8988T (cell line): ENCODE data around the gene ZNF134.

Source experiments
- DNase-seq: peaks from one replicate; pipeline ENCODE4 v3.0.0; 2011

Gene ZNF134

GRCh38 chr19:57613941-57614743, at the start of gene ZNF134:
TSS of gene ZNF134 (plus strand) at chr19:57614242. CDS start at chr19:57619469, 5,227 bp downstream.
- DNase-seq = peak; percentile 75

- no peak for DNase-seq
Measured at GRCh38 chr19:57566396-57567265, 47.4 kb upstream of the ZNF134 start.

- no peak for DNase-seq
Measured at GRCh38 chr19:57570707-57571106, 43.3 kb upstream of the ZNF134 start.

DNA sequence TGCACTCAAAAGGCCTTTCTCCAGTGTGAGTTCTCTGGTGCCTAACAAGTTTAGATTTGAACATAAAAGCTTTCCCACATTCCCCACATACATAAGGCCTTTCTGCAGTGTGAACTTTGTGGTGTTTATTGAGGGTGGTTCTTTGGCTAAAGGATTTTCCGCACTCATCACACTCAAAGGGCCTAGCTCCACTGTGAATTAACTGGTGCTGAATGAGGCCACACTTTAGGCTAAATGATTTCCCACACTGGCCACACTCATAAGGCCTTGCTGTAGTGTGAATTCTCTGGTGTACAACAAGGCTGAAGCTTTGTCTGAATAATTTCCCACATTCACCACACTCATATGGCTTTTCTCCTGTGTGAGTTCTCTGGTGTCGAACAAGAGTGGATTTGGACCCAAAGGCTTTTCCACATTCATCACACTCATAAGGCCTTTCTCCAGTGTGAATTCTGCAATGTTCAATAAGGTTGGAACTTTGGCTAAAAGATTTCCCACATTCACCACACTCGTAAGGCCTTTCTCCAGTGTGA, 41.6 kb upstream of the ZNF134 start:
- DNase-seq = no peak

GRCh38 chr19:57576661-57577060, 37.4 kb upstream of the ZNF134 start:
- no peak for DNase-seq

DNA sequence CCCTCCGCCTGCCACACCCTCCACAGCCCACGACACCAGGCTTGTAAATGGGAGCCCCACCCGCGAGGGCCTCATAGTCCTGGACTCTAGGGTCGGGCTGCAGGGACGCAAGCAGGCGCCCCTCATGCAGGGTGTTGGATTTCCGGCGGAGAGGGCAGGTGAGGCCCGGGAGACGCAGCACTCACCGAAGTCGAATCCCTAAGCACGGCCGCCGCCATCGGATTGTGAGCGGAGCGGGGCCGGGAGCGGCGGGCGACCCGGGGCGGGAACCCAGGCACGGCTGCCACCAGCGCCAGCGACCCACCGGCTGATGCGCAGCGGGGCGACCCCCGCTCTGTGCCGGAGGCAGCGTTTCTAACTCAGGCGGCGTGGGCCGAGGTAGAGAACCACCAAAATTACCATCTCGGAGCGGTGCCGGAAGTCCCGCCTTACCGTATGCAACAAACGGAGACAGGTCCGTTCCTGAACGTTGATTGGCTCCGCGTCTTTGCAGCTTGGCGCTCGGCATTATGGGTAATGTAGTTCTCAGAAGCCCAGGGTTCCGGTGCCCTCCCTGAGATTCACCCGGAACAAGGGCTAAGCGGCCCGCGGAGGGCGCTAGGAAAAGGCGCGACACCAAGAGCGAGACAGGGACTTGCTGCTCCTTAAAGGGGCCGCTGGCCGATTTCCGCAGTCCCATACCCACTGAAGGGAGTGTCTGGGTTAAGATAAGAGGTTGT, 35.4 kb upstream of the ZNF134 start, which contains the start of gene ZNF416:
Gene ZNF416 (minus strand): TSS at position 425 of the 719 bp plus-strand sequence. CDS start 207 bp downstream, at position 218.
- DNase-seq = peak; percentile 86

DNA sequence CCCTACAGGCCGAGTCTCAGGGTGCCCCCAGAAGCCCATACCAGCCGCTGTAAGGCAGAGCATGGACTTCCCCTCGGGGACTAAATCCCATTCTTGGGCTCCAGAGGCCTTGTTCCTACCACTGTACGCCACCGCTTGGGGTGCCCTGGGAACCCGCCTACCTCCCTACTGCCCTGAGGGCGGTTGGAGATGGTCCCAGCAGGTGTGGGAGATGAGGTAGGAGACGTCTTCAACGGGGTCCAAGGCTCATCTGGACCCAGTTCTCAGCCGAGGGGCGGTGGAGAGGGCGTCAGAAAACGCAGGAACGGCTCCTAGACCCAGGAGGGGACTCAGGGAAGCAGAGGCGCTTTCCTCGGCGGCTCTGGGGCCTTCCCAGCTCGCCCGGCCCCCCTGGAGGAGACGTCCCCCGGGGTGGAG, 30.9 kb upstream of the ZNF134 start:
- no peak for DNase-seq

DNA sequence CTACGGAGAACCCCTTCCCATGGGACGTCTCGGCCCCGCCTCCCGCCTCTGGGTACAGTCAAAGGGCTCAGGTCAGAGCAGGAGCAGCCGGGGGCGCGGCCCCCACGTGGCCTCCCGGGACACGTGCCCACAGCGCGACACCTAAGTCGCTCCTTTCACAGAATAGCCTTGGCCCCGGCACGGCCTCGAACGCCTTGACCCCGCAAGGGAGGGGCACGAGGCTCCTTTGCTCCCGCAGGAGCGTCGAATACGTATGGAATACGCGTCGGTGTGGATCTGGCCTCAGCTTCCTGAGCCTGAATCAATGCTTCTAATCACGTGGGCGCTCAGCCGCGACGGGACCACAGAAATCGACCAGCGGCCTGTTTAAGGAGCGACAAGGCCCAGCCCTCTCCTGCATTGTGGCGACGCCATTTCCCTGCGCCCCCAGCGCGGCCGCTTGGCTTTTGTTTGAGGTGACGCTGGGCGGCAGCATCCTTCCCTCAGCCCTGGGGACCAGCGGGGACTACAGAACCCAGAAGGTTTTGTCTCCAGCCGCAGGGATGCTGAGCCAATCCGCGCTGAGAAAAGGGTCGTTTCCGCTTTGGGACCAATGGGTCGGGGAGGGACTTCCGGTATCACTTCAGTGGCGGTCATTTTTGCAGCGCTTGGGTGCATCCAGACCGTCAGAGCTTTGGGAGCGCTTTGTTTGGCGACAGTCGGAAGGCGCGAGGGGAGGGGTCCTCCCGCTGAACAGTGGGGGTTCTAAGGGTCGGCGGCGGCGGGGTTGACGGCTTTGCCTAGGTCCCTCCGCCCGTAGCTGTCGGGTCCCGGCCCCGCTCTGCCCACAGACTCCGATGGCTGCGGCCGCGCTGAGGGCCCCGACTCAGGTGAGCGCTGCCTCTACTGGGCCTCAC, 30.3 kb upstream of the ZNF134 start, which contains the start of gene ZIK1:
Gene ZIK1 (plus strand): TSS at position 625 of the 896 bp plus-strand sequence. CDS start 212 bp downstream, at position 837.
- DNase-seq = no peak

- peak; percentile 38 for DNase-seq
Measured at GRCh38 chr19:57587529-57587928, 26.5 kb upstream of the ZNF134 start.

- DNase-seq = no peak
Measured at GRCh38 chr19:57599377-57599760, 14.7 kb upstream of the ZNF134 start.

DNA sequence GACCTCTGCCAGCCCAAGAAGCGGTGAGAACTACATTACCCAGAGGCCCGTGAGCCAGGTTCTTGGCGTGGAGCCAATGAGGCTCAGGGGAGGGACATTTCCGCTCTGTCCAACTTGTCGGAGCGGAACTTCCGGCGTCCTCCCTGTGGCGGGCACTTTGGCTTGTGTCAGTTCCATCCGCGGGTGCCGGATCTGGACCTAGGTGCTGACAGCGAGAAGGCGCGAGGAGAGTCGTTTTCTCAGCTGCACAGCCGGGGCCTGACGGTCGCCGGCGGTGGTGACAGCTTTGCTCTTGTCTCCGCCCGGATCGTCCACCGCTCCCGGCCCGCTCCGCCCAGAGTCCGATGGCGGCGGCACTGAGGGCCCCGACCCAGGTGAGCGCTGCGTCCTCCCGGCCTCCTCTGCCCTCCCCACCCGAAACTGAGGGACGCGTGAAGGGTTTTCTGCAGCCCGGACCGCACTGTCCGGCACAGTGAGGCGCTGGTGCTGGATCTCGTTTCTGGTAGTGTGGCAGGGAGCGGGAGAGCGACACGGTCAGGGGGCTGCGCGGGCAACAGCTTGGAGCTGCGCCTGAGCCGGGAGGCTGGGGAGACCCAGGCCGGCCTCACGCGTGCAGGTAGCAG, 14.2 kb upstream of the ZNF134 start, which contains the start of gene ZNF530:
Gene ZNF530 (plus strand): TSS at position 125 of the 623 bp plus-strand sequence. CDS start 4,461 bp downstream, outside the sequence.
- peak; percentile 63 for DNase-seq

- no peak for DNase-seq
Measured at GRCh38 chr19:57606931-57607330, 7.1 kb upstream of the ZNF134 start.

GRCh38 chr19:57611113-57611512, 2.9 kb upstream of the ZNF134 start:
- no peak for DNase-seq

DNA sequence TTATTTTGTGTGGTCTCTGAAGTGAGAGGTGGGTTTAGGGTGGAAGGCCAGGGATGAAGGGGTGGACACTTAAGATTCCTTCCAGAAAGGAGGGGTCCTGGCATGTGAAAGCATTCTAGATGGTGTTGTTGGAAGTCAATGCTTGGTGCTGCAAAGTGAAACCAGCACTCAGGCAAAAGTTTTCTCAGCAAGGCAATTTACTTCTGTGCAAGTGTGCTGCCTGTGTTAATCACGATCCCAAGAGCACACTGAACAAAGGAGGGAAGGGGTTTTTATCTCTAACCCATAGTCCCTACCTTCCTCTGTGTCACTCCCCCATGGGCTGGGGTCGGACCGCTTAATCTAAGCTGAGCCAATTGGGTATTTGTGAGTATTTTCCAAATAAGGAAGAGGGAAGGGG, 1.3 kb downstream of the ZNF134 start:
- no peak for DNase-seq

DNA sequence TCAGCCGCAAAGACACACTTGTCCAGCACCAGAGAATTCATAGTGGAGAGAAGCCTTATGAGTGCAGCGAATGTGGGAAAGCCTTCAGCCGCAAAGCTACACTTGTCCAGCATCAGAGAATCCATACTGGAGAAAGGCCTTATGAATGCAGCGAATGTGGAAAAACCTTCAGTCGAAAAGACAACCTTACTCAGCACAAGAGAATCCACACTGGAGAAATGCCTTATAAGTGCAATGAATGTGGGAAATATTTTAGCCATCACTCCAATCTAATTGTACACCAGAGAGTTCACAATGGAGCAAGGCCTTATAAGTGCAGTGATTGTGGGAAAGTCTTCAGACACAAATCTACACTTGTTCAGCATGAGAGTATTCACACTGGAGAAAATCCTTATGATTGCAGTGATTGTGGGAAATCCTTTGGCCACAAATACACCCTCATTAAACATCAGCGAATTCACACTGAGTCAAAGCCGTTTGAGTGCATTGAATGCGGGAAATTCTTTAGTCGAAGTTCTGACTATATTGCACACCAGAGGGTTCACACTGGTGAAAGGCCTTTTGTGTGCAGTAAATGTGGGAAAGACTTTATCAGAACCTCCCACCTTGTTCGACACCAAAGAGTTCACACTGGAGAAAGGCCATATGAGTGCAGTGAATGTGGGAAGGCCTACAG, 6.8 kb downstream of the ZNF134 start:
- no peak for DNase-seq

DNA sequence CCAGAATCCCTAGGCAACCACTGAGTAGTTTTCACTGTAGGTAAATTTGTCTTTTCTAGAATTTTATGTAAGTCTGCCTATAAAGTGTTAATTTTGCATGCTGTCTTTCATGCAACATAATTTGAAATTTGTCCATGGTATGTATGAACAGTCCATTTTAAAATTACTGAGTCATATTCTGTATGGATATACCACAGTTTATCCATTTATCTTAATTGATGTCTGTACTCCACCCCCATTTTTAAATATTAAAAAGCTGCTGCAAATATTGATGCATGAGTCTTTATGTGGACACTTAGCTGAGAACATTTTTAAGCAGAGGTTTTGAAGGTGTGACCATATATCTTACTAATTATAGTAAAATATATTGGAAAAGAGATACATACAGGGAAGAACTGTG, 9.0 kb downstream of the ZNF134 start:
- DNase-seq = no peak

DNA sequence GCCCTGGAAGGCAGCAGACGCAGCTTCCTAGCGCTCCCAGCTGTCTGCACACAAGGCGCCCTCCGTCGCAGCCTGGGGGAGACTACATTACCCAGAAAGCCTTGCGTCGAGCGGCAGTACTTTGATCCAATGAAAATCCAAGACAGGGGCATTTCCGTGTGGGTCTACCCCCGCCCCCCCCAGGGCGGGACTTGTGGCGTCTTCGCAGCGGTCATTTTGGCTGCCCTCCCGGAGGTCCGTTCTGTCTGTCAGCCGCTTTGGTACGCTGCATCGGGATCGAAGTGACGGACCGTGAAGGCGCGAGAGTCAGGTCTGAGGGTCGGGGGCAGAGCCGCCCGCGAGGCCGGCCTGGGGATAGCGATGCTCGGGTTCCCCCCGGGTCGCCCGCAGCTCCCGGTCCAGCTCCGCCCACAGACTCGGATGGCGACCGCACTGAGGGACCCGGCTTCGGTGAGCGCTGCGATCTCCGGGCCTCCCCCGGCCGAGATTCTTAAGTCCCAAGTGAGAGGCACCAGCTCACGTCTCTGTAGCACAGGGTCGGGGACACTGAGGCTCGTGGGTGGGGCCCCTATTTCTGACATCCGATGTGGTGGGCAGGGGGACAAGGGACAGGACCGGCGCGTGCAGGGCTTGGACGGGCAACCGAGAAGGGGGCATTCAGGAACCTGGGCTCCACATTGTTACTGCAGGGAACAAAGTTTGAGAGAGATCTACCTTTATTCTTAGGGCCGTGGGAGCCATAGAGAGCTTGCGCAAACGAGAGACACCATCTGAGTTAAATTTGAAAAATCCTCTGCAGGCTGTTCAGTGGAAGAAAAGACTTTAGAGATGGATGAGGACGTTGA, 19.2 kb downstream of the ZNF134 start, which contains the start of gene ZNF211:
Gene ZNF211 (plus strand): TSS at position 182 of the 845 bp plus-strand sequence. CDS start 179 bp downstream, at position 361.
- DNase-seq = peak; percentile 38

DNA sequence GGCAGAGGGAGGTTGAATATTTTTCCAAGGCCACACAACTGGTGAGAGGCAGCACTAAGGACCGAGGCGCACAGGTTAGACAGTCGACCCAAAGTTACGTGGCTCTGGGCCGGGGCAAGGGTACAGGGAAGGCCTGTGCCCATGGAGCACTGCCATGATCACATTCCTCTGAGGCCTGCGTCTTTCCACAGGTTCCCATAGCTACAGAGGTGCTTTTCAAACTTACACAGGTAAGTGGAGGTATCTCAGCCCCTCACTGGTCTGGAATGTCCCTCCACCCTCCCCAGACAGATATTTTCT, 19.7 kb downstream of the ZNF134 start:
- DNase-seq = no peak

GRCh38 chr19:57637379-57637778, 23.3 kb downstream of the ZNF134 start:
- DNase-seq = no peak
